Right hindlimb (tissue), 1 donor: ENCODE measurements around the gene DNAI4.
A peak's percentile ranks its signal among the peaks of the same experiment; 100 is the strongest.
"Not testable (repeated sequence)": the region's sequence is repeated elsewhere in the genome, so short reads cannot be mapped to it uniquely, and the experiment has no call there.

Experiments used
- DNase-seq: peaks from one replicate; pipeline ENCODE4 v3.0.0-alpha.2; 2018

DNAI4 gene

DNA sequence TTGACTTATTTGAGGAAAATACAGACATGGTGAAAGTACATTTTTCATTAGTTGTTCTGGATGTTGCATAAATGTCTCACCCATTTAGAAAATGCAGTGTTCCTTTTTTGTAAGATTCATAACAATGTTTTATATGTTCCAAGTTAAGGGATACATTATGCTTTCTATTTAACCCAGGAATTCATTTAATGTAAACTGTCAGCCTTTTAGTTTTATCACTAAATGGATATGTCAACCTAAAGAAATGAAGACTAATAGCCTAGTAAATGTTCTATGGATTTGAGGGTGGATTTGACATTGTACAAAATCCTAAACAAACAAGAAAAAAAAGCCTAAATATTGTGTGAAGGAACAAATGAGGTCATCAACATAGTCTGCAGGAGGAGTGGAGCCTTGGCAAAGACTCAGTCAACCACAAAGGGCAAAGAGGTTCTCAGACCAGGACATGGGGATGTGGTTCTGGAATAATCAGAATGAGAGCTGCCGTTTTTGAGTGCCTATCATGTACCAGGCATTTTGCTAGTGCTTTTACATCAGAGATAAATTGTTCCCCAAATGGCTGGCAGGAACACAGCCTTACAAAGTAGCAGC lies 114.8 kb downstream of the DNAI4 start:
- no peak for DNase-seq

DNA sequence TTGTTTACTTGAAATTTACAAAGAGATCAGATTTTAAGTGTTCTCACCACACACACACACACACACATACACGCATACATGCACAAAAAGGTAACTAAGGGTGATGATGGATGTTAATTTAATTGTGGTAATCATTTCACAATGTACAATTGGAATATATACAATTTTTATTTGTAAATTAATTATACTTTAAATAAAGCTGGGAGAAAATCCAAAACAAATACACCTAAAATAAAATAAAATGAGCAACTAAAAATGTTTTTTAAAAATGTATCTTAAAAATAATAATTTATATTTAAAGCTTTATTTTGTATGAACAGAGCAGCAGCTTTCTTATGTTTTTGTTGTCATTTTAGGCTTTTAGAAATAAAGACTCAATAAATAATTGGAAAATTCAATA lies 115.4 kb downstream of the DNAI4 start:
- DNase-seq = no peak

DNA sequence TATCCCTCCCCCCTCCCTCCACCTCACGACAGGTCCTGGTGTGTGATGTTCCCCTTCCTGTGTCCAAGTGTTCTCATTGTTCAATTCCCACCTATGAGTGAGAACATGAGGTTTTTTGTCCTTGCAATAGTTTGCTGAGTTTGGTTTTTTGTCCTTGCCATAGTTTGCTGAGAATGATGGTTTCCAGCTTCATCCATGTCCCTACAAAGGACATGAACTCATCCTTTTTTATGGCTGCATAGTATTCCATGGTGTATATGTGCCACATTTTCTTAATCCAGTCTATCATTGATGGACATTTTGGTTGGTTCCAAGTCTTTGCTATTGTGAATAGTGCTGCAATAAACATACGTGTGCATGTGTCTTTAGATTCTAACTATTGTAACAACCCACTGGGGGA lies 128.8 kb downstream of the DNAI4 start:
- not testable (repeated sequence) for DNase-seq

DNA sequence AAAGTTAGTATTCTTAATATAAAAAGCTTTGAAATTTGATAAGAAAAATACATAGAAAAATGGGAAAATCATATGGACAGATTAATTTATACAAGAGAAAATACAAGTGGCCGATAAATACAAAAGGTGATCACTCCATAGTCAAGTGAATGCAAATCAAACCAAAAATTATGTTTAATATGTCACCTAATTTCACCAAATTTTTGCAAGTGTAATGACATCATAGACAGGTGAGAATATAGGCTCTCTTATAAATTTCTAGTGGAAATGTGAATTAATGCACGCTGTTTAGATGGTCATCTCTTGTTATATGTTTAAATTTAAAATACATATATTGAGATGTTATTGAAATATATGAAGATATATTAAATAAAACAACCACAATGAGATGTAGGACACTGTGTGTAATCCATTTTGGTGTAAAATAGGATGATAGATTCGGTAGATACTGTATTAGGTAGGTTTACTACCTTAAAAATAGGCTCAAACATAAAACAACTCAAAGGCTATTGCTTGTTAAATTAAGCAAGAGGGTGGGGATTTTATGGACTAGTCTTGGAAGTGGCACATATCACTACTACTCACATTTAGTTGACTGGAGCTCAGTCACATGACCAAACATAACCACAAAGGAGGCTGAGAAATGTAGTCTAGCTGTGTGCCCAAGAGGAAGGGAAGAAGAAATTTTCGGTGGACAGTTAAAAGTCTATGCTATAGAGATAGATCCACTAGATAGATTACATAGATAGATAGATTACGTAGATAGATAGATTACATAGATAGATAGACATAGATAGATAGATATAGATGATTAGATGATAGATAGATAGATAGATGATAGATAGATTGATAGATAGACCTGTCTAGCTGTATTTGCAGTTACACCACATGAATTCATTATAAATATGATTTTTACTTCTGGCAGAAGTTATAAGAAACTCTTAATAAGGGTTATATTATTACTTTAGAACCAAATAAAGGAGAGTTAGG lies 132.7 kb downstream of the DNAI4 start:
- no peak for DNase-seq

DNA sequence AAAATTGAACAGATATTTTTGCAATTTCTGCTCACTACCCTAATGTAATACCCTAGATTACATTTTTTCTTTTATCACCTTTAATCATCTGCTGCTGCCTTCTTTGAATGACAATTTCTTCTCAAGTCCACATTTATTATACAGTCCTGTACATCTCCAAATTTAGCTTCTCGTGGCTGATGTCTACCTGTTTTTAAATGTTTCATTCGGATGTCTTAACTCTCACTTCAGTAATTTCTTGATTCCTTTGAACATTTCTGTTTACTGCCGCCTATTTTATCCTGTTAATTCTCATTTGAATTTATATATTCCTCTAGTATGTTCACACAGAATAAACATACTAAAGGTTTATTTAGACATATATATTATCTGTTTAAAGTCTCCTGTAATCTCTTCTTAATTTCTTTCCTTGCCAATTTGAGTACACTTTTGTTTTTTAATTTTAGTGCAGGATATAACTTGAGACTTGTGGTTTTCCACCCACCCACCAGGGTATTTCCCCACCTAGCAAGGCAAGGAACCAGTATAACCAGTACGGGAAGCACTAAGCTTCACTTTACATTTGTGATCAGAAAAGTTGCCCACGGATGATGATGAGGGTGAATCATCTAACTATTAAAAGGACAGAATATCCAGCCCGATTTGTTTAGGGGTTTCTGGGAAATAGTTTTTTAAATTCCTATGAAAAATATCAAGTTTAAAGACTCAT lies 136.3 kb downstream of the DNAI4 start:
- no peak for DNase-seq

DNA sequence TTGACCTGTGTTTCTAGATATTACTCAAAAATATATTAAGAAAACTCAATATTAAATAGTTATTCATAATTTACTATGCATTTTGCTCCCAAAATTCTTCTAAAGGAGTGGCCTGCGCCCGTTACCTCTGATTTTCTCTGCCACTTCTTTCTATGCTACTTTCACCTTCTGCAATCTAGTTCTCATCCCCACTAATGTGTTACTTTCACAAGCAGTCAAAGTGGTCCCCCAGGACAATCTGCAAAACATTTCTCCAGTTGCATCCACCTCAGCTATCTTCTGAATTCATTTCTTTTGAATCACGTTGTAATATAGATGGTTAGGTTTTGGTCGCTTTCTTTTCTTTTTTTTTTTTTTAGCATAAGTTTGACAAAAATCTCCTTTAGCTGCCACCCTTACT lies 137.0 kb downstream of the DNAI4 start:
- DNase-seq = no peak

DNA sequence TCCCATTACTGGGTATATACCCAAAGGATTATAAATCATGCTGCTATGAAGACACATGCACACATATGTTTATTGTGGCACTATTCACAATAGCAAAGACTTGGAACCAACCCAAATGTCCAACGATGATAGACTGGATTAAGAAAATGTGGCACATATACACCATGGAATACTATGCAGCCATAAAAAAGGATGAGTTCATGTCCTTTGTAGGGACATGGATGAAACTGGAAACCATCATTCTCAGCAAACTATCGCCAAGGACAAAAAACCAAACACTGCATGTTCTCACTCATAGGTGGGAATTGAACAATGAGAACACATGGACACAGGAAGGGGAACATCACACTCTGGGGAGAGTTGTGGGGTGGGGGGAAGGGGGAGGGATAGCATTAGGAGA lies 138.9 kb downstream of the DNAI4 start:
- DNase-seq = not testable (repeated sequence)

DNA sequence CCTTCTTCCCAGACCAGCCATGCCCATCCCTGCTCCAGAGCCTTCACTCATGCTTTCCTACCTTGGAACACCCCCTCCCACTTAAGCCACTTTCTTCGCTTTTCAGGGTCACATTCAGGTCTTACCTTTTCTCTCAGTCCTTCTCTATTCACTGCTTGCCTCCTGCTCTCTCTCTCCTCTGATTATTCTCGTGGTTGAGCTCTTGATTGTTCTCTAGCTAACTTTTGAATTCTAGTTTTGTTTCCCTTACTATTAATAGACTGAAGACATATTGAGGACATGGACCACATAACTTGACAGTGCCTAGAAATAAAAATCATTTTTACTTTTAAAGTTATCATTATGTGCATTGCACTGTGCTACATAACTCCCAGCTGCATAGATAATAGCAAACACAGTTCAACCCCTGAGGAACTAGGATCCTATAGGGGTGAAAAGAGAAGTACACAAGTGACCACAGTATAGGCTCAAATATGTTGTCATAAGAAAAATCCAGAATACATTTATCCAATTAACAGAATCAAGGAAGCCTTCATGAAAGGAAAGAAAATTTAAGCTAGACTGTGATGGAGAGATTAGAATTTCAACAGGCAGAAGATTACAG lies 145.1 kb downstream of the DNAI4 start:
- DNase-seq = no peak

DNA sequence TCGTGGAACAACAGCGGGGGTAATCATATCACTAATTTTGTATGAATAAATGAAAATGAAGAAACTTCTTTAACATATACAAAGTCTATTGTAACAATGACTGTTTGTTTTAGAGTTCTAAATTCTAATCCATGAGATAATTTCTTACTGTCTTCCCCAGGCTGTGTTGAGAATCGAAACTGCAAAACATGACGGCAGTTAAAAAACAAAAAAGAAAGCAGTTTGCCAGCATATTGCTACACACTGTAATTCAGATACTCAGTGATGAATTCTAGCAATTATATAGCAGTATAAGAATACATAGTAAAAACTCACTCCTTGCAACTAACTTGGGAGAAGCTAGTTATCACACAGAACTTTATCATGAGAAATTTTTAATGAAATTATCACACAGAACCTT lies 145.7 kb downstream of the DNAI4 start:
- DNase-seq = no peak

DNA sequence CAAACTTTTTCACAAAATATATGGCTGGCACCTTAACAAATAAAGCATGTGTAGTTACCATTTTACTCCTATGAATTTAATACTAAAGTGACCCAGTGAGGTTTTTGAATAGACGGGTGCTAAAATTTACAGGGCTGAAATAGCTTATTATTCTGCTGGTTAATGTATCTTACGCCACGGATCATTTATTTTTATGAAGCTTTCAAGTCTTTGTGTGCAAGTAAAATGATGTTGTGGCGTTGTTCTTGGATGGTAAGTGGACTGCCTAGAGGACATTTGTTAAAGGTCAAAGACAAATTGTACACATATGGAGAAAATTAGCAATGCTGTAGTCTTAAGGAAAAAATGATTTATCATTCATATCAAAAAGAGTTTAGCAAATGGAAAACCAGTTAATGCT lies 146.4 kb downstream of the DNAI4 start:
- DNase-seq = no peak

DNA sequence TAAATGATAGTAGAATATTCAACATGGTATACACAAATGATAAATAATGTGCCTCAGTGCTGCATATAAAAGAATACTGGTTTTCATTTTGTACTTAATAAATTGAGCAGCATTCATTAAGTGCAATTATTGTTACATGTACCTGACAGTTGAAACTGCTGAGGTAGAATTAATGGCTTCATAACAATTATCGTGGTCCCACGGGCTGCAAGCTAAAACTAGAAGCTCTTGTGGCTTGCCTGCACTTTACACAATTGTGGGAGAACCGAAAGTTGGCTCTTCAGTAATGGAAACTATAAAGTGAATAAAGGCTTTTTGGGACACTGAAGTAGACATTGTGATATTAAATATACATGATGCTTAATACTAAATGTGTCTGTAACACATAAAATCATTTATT lies 146.8 kb downstream of the DNAI4 start:
- no peak for DNase-seq

DNA sequence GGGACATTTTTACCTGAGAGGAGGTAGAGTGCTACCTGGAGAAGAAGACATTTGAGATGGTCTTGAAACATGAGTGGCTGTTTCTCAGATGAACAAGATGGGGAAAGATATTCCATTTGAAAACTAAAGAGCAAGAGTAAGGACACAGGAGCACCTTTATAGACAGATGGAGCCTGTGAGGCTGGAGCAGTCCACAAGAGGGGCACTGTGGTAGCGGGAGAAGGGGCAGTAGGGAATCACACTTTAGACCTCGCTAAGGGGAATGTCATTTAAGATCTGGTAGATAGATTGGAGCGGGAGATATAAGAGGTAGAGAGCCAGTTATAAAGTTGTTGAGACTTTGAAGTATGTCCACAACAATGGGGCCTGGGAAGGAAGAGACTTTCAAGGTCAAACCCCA lies 149.0 kb downstream of the DNAI4 start:
- DNase-seq = no peak

DNA sequence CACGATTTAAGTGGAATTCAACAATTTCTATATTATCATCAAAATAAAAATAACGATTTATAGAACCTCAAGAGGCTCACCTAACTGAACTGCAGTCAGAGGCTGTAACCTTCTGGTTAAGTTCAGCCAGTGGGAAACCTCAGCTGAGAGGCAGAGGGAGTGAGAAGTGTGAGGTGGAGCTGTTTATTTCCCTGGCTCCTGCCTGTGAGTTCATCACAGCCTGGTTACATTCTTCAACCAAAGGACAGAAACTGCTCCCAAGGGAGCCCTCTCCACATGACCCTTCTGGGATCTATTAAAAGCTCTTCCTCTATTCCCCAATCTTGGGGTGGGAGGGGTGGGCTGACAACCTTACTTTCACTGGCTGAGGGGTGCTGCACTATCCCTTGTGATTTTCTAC lies 150.2 kb downstream of the DNAI4 start:
- DNase-seq = no peak

DNA sequence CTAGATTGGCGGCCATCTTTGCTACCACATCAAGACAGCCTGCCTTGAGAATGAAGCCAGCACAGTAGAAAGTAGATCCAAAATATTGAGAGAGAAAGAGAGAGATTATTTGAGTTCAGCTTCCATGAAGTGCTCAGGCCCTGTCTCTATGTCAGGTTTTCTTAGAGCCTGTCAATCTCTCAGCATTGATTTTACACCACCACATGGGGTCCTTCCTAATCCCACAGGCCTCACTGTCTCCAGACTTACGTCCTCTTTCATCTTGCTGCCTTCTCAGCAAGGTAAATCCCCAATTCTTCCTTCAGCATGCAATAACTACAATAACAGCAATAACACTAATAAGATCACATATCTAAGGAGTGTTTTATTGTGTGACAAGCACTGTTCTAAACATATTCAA lies 151.4 kb downstream of the DNAI4 start:
- DNase-seq = no peak

DNA sequence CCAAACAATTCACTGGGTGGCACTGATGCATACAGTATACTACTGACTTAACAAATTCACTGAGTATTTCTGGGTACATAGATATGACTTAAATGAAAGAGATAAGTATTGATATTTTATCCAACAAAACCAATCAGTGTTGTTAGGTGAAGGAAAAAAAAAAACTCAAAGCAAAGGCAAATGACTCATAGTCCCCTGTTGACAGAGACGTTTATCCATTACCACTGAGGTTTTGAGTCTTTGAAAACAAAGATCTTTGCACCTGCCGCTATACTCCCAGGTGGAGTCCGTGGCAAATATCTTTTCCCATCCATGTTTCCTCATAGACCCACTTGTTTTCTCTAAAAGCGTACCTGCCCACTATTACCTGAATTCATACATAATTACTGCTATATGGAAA lies 154.0 kb downstream of the DNAI4 start:
- DNase-seq = no peak

DNA sequence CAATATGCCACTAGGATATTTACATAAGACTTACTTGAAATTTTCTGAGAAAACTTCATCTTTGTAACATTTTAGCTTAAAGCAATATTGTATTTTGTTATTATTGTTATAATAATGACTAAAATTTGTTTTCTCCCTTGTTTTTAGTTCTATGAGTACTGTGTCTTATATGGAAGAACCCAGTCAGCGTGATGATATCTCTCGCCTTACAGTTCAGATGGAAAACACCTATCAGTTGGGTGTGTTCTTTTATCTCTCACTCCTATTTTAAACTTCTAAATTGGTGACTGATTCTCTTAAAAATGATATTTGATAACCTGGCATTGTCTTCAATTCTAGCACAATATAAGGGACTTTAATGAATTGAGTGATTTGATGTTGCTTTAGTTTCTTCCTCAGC lies 154.4 kb downstream of the DNAI4 start:
- no peak for DNase-seq

DNA sequence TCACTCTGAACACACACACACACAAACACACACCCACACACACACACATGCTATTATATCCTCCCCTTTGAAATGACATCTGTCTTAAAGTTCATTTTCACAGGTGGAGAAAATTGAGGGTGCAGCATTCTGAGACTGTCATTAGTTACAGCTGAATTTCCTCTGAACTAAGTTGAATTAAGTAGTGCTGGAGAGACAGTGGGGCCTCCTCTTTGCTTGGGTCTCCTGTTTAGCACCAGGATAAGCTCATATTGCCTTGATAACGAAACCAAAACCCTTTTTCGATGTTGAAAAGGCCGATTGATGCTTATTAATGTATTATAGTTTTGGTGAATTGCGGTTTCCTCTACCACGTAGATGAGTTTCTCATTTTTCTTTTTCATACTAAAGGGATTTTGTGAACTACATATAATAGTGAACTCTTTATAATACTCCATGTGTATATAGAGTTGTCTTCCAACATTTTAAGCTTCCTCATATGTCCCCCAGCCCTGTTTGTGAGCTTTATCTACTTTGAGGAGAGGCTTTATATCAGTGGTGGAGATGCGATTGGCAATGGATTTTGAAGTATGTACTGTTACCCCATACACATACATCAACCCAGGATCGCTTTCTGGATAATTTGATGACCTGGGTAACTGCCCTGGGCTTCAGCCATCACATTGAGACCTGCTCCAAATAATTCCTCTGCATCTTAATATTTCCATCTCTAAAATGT lies 155.0 kb downstream of the DNAI4 start:
- DNase-seq = no peak

DNA sequence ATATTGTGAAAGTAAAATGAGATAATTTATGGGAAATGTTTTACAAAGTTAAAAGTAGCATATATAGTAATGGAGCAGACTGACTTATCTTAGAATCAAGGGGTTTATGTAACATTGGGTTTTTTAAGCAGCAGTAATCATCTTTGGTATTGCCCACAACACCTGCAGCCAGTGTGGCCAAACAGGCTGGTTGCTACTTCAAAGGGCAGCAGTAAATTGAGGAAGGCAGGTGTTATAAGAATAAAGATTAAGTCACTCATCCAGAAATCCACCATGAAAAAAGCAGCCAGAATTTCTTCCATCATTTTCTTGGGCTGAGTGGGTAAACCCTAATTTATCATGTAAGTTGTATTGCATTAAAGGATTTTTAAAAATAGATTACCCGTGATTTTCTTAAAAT lies 155.7 kb downstream of the DNAI4 start:
- no peak for DNase-seq

DNA sequence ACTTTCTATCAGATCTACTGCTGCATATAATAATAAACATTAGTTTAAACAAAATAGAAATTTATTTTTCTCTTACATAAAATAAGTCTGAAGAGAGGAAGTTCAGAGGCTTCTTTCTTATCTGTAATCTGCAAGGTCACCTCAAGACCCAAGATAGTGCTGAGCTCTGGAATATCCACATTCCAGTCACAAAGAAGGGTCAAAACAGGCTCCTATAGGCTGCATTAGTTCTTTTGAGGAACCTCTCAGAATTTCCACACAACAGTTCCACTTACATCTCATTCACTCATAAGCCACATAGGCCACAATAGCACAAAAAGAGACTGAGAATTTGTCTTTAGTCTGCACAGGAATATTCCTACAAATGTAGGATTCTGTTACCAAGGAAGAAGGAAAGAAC lies 157.0 kb downstream of the DNAI4 start:
- DNase-seq = no peak

DNA sequence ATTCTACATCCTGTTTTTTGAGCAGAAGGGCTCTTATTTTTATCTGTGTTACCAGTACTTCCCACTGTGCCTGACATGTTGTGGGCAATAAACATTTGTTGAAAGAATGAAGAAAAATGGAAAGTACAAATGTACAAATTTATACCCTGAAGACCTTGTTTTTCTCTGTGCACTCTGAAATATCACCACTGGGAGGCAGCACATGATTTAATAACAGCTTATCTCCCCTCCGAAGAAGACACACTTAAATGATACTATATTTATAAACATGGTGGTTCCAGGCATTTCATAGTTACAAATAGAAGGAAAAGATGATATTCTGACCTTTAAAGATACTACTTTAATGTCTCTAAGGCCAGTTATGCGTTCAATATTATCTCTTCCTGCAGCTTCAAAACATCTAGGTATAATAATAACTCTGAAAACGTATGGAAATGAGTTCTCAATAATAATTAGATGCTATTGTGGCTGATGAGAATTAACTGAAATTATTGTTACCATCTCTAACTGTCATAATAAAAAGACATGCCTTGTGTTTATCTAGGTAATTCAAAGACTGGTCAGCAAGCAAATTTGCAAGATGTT lies 159.6 kb downstream of the DNAI4 start:
- peak; percentile 26 for DNase-seq
